Fibroblast of skin of scalp (primary cell): ENCODE measurements around the gene KCNV2. TPM values are rescaled to one million over a fixed set of nuclear protein-coding genes. Genes with fewer than 3 reads are reported as not detected.
"Not testable (repeated sequence)": the region's sequence is repeated elsewhere in the genome, so short reads cannot be mapped to it uniquely, and the experiment has no call there.

Experiments used
- DNase-seq: peaks from one replicate; pipeline ENCODE4 v3.0.0-alpha.2; 2013
- polyA plus RNA-seq, 2 experiments: library from polyadenylated mRNA; unstranded; fragments of 120-200 nt; gene quantifications; one replicate each; pipeline ENCODE4 v1.2.1, GENCODE V29; 2013; ENCODE audit not compliant: insufficient read length in 2 of 2

The KCNV2 gene
- polyA plus RNA-seq (2013, experiment 1 of 2; ENCODE audit: insufficient read length) = 0.05 TPM
- not detected for polyA plus RNA-seq (2013, experiment 2 of 2; ENCODE audit: insufficient read length)

DNA sequence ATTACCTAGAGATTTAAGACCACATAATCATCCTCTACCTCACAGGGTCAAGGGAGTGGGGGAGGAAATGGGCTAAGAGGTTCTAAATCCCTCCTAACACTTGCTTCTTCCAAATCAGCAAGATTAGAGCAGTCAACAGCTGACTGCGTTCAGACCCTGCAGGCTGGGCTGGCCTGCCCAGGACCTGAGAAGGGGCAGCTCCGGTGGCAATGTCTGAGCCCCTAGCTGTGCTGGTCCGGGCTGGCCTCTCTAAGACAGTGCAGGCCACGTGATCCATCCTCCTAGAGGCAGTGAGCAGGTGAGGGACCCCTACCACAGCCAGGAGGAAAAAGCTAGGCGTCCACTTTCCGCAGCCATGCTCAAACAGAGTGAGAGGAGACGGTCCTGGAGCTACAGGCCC is at the start of gene KCNV2:
Gene KCNV2, plus strand, starts transcription at position 126 of the 400 bp plus-strand sequence. Its CDS starts 230 bp downstream, at position 356.
- no peak for DNase-seq

DNA sequence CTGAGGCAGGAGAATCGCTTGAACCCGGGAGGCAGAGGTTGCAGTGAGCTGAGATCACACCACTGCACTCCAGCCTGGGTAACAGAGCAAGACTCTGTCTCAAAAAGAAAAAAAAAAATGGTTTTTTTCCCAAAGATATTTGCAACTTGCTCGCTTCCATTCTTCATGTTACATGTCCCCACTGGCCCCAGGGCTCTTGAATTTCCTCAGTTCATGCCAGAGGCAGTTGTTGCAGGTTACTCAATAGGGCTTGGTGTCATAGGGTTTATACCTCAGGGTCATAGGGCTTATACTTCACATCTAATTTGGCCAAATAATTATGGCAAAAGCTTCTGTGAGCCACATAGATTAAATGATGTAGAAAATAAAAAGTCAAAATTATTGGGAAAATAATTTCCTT is 44.1 kb upstream of the KCNV2 start:
- no peak for DNase-seq

DNA sequence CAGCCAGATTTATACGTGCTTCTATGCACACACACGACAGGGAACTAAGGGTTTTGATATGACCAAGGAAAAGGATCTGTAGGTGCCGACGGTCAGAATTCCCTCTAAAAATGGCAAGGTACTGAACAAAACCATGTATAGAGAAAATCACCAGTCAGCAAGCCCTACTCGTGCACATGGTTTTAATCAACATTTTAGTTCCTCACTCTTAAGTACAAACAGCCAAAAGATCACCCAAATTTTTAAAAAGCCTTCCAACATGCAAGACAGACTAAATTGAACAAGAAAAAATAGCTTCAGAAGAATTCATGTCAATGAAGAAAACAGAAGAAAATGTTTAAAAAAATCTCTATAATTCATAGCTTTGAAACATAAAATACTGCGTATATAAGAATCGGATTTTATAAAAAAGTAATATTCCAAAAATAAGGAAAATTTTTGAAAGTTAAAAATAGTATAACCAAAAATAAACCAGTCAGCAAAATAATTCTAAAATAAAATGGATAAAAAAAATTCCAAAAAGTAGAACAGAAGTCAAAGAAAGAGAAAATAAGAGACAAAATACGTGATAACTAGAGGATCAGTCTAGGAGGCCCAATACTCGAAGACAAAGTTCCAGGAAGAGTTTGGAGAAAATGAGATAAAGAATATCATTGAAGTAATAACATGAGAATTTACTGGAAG is 43.0 kb upstream of the KCNV2 start:
- no peak for DNase-seq

DNA sequence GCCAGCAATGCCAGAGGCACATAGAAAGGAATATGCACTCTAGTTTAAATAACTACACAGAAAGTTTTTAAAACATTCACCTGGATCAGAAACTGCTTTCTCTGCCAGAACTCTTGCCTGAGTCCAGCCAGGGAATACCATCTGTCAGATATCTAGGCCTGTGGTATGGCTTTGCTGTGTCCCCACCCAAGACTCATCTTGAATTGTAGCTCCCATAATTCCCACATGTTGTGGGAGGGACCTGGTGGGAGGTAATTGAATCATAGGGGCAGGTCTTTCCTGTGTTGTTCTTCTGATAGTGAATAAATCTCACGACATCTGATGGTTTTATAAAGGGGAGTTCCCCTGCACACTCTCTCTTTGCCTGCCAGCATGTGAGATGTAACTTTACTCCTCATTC is 41.5 kb upstream of the KCNV2 start:
- no peak for DNase-seq

DNA sequence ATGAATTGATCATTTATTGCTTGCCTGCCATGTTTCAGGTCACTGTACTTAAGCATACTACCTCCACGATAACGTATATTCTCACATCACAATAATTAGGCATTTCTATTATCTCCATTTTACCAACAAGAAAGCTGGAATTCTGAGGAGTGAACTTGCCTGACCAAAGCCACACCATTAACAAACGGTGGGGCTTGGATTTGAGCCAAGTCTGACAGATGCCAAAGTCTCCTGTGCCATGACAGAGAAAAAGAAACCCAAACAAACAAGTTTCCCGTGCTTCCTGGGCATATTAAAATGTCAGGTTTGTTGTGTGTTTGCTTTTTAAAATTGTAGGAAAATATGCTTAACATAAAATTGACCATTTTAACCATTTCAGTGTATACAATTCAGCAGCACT is 40.8 kb upstream of the KCNV2 start:
- no peak for DNase-seq

DNA sequence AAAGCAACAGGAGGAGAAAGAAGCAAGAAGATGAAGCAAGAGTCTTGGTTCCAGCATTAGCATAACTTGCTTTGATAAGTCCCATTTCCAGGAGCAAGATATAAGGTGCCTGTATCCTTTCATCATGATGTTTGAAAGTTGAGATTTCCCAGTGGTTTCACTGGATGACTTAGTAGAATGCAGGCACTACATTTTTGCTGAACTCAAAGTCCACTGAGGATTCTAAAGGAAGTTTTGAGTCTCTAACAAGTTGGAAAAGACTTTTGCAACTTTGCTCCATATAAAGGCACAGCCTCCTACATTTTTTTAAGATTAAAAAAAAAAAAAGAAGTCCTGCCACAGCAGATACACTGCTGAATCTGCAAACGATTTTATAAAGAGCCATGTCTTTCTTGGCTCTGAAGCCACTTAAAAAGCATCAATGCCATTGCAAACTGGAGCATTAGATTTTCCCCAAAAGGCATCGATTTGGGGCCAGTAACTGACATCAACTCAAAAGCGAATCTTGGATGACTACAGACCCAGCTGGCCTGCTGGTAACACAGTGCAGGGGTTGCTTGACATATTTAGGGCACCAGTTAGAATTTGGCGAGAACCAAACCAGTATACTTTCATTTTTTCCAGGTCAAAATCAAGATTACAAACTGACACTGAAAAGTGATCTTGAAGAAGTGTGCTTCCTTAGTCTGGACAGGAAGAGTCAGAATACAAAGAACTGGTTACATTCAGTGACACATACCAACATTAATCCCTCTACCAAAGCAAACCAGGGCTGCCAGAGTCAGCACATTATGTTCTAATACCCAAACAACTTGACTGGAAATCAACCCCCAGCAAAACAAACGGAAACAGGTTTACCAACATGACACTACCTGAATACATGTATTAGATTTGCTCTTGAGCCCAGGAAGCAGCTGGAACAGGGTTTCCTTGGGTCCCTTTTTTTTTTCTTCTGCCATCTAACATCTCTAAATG is 39.1 kb upstream of the KCNV2 start:
- DNase-seq = no peak

DNA sequence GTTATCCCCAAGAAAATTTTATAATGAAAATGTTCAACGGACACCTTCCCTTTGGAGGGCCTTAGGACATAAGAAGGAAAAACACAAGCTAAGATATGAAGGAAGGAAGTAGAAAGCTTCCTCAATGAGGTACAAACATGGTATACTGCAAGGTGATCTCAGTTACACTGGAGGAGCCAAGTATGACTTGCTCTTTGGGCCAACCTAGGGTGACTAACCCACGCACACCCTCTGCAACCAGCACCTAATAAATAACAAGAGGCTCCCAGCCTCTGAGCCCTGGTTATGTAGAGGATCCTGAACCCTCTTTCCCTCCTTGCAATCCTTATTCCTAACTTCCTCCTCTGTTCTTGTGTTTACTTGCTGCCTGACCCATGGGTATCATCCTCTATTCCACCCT is 38.3 kb upstream of the KCNV2 start:
- DNase-seq = no peak

DNA sequence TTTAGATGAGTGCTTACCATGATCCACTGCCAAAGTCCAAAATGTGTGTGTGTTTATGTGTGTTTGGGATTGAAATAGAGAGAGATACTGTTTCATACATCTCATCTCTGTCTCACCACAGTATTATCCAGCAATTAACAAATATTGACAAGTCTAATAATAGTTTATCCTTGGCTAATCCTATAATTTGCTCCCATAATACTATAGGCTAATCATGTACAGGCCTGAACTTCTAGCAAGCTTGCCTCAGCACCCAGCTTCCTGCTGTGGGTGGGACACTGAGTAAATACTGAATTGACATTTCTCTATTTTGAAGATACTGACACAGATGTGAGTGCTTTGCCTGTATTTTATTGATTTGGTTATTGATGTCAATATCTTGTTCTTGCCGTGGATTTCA is 35.3 kb upstream of the KCNV2 start:
- no peak for DNase-seq

DNA sequence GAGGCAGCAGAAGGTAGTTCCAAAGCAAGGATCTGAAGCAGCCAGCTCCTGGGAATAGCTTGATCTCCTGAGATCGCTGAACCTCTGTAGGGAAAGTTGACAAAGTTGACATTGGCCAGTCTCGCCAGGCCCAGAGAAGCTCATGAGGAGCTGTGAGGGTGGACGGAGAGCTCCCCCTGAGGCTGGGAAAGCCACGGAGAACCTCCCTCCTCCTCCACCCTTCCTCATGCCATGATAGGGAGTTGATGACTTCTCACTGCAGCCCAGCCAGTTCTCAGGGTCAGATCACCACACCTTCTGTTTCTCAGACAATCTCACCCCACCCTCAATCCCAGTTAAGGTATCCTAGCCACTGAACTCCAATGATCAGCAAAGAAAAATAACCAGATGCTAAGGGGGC is 30.4 kb upstream of the KCNV2 start:
- no peak for DNase-seq

DNA sequence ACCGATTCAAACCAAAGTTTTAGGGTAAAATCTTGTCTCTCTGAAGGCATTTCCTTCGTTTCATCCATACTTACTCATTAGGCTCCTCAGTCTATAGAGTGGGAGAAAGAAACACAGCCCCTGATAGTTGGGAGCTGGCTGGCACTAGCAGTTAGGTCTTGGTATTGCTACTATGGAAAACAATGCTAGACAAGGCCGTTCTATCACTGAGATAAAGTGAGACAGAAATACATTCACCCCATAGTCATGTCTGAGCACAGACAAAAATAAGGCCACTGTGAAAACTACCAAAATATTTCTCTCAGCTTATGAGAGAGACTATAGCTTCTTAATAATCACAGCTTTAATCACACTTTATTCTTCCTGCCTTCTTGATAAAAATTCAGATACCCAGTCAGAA is 28.7 kb upstream of the KCNV2 start:
- DNase-seq = no peak

DNA sequence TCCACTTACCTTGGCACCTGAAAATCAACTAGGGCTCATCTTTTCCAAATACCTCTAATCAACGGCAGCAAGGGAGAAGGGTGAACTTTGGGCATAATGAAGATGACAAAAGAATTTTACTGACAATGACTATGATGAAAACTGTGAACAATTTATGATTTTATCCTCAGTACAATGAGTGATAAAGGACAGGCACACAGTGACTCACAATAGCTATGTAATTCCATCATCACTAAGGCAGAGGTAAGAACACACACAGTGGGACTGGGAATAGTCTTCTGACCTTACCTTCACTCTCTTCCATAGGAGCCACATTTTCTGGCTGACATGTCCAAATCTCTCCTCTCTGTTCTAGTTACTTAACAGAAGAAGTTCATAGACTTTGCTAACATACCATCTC is 26.1 kb upstream of the KCNV2 start:
- DNase-seq = no peak

DNA sequence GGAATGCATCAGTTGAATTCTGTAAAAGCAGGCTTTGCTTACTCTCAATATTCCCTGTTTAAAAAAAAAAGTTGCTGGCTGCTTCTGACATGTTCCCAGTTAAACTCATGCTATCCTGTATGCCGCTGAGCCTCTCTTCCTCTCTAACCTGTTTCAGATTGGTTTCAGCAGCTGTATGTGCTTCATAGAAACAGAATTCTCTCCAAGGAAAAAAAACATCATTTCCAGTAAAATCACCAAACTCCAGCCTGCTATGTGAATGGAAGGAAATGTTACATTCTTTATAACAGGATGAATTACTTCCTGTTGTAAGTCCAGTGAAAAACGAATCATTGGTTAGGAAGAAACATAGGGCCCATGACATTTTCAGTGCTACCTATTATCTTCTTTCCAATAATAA is 25.7 kb upstream of the KCNV2 start:
- peak; percentile 4 for DNase-seq

DNA sequence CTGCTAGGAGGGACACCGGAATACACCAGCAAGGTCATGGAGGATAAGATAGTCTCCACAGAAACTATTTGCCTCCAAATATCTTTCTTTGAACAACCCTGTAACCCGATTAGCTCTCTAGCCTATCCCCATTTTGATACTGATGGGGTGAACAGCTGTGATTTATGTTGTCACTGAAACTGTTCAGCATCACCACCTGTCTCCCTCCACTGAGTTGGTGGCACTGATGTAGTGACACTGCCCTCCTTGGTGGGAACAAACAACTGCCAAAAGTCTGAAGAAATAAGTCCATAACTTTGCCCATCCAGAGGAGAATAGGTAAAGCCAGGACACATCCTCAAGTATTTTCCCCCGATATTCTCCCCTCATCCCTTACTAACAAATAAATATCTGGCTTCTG is 24.3 kb upstream of the KCNV2 start:
- no peak for DNase-seq

DNA sequence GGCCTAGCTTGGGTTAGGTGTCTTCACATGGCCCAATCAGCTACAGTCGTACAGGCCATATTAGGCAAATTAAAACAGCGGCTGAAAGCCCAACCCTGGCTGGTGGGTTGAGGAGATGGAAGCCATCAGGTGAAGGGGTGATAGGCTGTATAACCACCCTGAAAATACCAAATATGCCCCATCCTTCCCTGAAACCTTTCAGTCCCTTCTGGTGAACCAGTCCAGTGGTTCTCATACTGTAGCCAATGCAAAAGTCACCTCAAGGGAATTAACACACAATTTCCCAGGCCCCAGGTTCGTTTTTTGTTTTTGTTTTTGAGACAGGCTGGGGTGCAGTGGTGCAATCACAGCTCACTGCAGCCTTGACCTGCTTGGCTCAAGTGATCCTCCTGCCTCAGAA is 19.8 kb upstream of the KCNV2 start:
- DNase-seq = no peak

DNA sequence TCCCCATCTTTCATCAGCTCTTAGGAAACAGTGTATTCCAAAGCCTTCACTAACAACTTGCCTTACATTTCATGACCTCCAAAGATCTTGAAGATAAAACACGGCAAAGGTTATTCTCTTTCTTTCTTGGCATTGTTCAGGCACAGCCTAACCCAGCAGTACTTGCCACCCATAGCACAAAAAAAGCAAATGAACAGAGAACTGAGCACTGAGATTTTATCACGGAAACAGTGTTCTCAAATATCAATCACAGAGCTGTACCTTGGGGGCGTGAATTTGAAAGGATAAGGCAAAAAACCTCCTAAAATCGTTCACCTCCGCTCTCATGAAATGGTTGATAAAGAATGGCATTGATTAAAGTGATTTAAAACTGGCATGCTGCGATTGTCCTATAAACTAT is 16.9 kb upstream of the KCNV2 start:
- no peak for DNase-seq

DNA sequence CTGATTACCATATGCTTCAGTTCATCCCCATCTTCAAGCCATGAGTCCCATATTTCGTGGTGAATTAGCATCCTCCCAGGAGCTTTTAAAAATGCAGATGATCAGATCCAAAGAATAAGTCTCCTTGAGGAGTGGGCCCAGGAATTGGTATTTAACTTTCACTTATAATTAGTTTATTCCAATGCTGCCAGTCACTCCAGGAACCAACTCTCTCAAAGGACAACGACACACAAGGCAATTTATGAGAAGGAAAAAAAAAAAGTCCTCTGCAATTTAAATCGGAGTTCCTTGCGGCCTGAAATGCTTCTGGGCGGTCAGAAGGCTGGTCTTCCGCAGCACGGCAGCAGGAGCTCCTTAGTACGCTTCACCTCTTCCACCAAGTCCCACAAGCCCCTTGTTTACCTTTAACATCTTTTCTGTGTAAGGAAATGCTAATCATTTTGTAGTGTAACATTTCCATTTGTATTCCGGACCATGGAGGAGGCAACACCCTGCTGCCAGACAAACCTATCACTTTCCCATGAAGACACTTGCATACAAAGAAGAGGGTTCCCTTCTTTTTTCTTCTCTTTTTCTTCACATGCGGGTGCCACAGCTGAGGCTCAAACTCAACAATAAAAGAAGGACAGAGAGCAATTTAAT is 16.3 kb upstream of the KCNV2 start:
- no peak for DNase-seq

DNA sequence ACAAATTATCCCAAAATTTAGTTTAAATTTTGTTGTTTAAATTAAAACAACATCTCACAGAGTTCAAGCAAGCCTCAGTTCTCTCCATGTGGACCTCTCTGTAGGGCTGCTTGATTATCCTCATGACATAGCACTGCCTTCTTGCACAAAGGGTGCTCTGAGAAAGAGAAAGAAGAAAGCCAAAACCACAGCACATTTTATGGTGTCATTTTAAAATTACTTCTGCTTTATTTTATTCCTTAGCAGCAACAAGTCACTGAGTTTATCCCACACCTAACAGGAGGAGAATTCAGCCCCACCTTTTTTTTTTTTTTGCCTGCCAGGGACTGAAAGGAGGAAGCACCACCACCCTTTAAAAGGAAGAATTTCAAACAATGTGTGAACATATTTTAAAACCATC is 12.8 kb upstream of the KCNV2 start:
- DNase-seq = peak; percentile 13

DNA sequence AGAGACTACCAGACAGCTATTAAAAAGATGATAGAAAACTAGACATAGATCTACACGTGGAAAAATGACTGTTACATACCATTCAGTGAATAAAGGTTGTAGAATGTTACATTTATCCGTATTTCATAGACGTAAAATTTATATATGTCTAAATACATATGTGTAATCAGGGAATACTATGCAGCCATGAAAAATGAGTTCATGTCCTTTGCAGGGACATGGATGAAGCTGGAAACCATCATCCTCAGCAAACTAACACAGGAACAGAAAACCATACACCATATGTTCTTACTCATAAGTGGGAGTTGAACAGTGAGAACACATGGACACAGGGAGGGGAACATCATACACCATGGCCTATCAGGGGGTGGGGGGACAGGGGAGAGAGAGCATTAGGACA is 10.1 kb upstream of the KCNV2 start:
- not testable (repeated sequence) for DNase-seq

DNA sequence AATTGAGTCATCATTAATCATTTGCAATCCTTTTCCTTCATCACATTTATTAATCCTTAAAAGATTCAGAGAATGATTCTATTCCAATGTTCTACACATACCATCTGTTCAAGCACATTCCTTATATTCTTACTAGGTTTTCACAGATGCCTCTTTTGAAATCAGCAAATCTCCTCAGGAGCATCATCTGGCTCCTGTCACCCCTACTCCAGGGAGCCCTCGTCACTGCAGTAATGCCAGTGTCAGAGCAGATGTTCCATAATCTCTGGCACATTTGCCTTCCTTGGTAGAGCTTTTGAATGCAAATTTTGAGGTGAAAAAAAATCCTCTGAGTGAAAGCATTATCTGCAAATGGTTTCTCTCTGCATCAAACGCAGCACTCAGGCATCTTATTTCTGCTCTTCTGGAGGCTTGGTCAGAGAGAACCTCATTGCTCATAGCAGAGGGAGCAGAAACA is 7.6 kb upstream of the KCNV2 start:
- DNase-seq = peak; percentile 6

DNA sequence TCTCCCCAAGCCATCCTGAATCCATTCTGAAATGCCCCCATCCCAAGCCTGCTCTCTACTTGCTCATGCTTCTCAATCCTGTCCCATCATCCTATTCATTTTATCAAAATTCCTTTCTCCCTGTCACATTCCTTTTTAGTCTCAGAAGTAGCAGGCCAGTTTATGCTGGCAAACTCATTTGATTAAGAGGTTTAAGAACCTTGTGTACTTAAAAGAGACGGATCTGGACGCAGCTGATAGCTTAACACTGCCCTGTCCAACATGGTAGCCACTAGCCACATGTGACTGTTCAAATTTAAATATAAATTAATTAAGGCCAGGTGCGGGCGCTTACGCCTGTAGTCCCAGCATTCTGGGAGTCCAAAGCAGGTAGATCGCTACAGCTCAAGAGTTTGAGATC is 5.6 kb upstream of the KCNV2 start:
- DNase-seq = no peak

DNA sequence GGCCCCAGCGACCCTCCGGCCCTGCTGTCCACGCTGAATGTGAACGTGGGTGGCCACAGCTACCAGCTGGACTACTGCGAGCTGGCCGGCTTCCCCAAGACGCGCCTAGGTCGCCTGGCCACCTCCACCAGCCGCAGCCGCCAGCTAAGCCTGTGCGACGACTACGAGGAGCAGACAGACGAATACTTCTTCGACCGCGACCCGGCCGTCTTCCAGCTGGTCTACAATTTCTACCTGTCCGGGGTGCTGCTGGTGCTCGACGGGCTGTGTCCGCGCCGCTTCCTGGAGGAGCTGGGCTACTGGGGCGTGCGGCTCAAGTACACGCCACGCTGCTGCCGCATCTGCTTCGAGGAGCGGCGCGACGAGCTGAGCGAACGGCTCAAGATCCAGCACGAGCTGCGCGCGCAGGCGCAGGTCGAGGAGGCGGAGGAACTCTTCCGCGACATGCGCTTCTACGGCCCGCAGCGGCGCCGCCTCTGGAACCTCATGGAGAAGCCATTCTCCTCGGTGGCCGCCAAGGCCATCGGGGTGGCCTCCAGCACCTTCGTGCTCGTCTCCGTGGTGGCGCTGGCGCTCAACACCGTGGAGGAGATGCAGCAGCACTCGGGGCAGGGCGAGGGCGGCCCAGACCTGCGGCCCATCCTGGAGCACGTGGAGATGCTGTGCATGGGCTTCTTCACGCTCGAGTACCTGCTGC is 839 bp downstream of the KCNV2 start:
- no peak for DNase-seq

DNA sequence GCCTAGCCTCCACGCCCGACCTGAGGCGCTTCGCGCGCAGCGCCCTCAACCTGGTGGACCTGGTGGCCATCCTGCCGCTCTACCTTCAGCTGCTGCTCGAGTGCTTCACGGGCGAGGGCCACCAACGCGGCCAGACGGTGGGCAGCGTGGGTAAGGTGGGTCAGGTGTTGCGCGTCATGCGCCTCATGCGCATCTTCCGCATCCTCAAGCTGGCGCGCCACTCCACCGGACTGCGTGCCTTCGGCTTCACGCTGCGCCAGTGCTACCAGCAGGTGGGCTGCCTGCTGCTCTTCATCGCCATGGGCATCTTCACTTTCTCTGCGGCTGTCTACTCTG is 1.4 kb downstream of the KCNV2 start:
- no peak for DNase-seq

DNA sequence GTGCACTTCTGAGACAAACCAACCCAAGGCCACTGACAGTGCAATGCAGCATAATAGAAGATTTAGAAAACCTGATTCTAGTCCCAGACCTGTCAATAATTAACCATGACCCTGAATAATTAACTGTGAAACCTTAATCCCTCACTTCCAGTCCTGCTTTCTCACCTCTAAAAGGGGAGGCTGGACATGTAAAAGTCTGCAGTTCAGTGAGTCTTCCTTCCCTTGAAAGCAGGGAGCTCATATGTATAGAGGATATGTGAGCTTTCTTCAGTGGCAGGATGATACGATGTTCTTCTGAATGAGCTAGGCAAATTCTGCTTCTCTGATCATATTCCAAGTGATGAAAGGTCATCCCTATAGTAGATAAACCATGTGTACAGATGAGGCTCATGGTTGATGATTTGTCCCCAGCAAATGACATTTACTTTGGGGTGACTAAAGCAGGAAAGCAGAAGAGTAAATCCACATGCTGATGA is 2.9 kb downstream of the KCNV2 start:
- DNase-seq = no peak
